ENCODE data around the gene OSBPL5. TPM values are rescaled to one million over a fixed set of nuclear protein-coding genes. Genes with fewer than 3 reads are reported as not detected.

OSBPL5 gene
- total RNA-seq, 4 donors from 2014 or later = 39.9 to 94.0 (median 66.4) TPM

GRCh38 chr11:3134218-3134621, 30.9 kb downstream of the OSBPL5 start:
- no peaks in the 10 kb centered on the region for H3K27me3 ChIP-seq
- TF ChIP-seq CTCF (IDR thresholded peaks at IDR 0.05) (no peak), EP300 (IDR thresholded peaks at IDR 0.05) (no peak), POLR2AphosphoS5 (IDR thresholded peaks at IDR 0.05) (no peak), POLR2A (IDR thresholded peaks at IDR 0.05) (no peak)
- ATAC-seq = no peak
- WGBS, 2 donors (ENCODE audit: low coverage in 1 of 2) = no CpG with 5 or more reads among the region's 4 CpGs
- peaks cover 0 to 67% (median 19%) of the 10 kb centered on the region in 3 donors for H3K4me1 ChIP-seq
- peaks cover 0 to 15% of the 10 kb centered on the region in 2 donors for H3K36me3 ChIP-seq
- peak overlapping the region in 1 of 4 donors; percentile 58 for H3K27ac ChIP-seq
- H3K9me3 ChIP-seq = no peaks in the 10 kb centered on the region
- H3K4me3 ChIP-seq = no peak overlapping the region

- Histone ChIP-seq H3K27ac (no peak overlapping the region), H3K4me3 (no peak overlapping the region), H3K4me1 (peaks cover 0 to 63% (median 16%) of the 10 kb centered on the region in 3 donors), H3K27me3 (no peaks in the 10 kb centered on the region), H3K36me3 (peaks cover 0 to 22% of the 10 kb centered on the region in 2 donors), H3K9me3 (no peaks in the 10 kb centered on the region)
- no peak for TF ChIP-seq EP300 (IDR thresholded peaks at IDR 0.05)
- no peak for TF ChIP-seq CTCF (IDR thresholded peaks at IDR 0.05)
- no peak for TF ChIP-seq POLR2A (IDR thresholded peaks at IDR 0.05)
- TF ChIP-seq POLR2AphosphoS5 (IDR thresholded peaks at IDR 0.05) = no peak
- no peak for ATAC-seq
- 85% methylated on average over 7 of the region's 23 CpGs; no CpG with 5 or more reads in 1 of the 2 donors for WGBS, 2 donors (ENCODE audit: low coverage in 1 of 2)
Observed at GRCh38 chr11:3133261-3134217, 31.6 kb downstream of the OSBPL5 start.

- Histone ChIP-seq H3K36me3 (peaks cover 0 to 29% of the 10 kb centered on the region in 2 donors), H3K4me3 (no peak overlapping the region), H3K4me1 (peaks cover 0 to 63% (median 16%) of the 10 kb centered on the region in 3 donors), H3K9me3 (no peaks in the 10 kb centered on the region), H3K27ac (no peak overlapping the region), H3K27me3 (no peaks in the 10 kb centered on the region)
- no peak for ATAC-seq
- WGBS, 2 donors (ENCODE audit: low coverage in 1 of 2) = 86% methylated on average over 4 of the region's 8 CpGs; no CpG with 5 or more reads in 1 of the 2 donors
- TF ChIP-seq EP300 (IDR thresholded peaks at IDR 0.05) (no peak), POLR2AphosphoS5 (IDR thresholded peaks at IDR 0.05) (no peak), POLR2A (IDR thresholded peaks at IDR 0.05) (no peak), CTCF (IDR thresholded peaks at IDR 0.05) (no peak)
Observed at GRCh38 chr11:3132831-3133260, 32.3 kb downstream of the OSBPL5 start.

- WGBS, 2 donors (ENCODE audit: low coverage in 1 of 2) = 85 to 93% methylated on average over 2 to 11 of the region's 11 CpGs
- ATAC-seq = no peak
Observed at GRCh38 chr11:3132271-3132781, 32.8 kb downstream of the OSBPL5 start.

More at GRCh38 chr11:3132271-3132781, 32.8 kb downstream of the OSBPL5 start:
- Histone ChIP-seq H3K36me3 (peaks cover 0 to 34% of the 10 kb centered on the region in 2 donors), H3K9me3 (no peaks in the 10 kb centered on the region), H3K27me3 (no peaks in the 10 kb centered on the region), H3K27ac (no peak overlapping the region), H3K4me3 (no peak overlapping the region), H3K4me1 (peaks cover 0 to 63% (median 16%) of the 10 kb centered on the region in 3 donors)
- TF ChIP-seq POLR2A (IDR thresholded peaks at IDR 0.05) = no peak
- TF ChIP-seq CTCF (IDR thresholded peaks at IDR 0.05) = no peak
- TF ChIP-seq POLR2AphosphoS5 (IDR thresholded peaks at IDR 0.05) = no peak
